Eye (tissue), 1 donor: ENCODE results near the gene MMEL1.
"Not testable (repeated sequence)": the region's sequence is repeated elsewhere in the genome, so short reads cannot be mapped to it uniquely, and the experiment has no call there.

Experiments
- DNase-seq: peaks from one replicate; pipeline ENCODE4 v3.0.0-alpha.2; 2015

Gene MMEL1

GRCh38 chr1:2568187-2568816 lies 64.5 kb downstream of the MMEL1 start:
- not testable (repeated sequence) for DNase-seq

GRCh38 chr1:2567083-2567679 lies 65.6 kb downstream of the MMEL1 start:
- DNase-seq: no peak

GRCh38 chr1:2566101-2567045 lies 66.4 kb downstream of the MMEL1 start:
- no peak for DNase-seq

- DNase-seq: peak; percentile 36
Observed at GRCh38 chr1:2564815-2565374, 67.9 kb downstream of the MMEL1 start.

GRCh38 chr1:2564006-2564814 lies 68.6 kb downstream of the MMEL1 start:
- DNase-seq: no peak

- DNase-seq: peak; percentile 25
Observed at GRCh38 chr1:2563205-2563604, 69.6 kb downstream of the MMEL1 start.

GRCh38 chr1:2561898-2562895 lies 70.6 kb downstream of the MMEL1 start:
- no peak for DNase-seq

- no peak for DNase-seq
Observed at GRCh38 chr1:2561446-2561845, 71.4 kb downstream of the MMEL1 start.

- DNase-seq: no peak
Observed at GRCh38 chr1:2560299-2561073, 72.3 kb downstream of the MMEL1 start.

- no peak for DNase-seq
Observed at GRCh38 chr1:2559509-2560298, 73.1 kb downstream of the MMEL1 start.

GRCh38 chr1:2558861-2559260 lies 74.0 kb downstream of the MMEL1 start:
- DNase-seq: no peak

GRCh38 chr1:2558420-2558819 lies 74.4 kb downstream of the MMEL1 start:
- DNase-seq: no peak

GRCh38 chr1:2557482-2558400 lies 75.1 kb downstream of the MMEL1 start:
- DNase-seq: no peak

- DNase-seq: no peak
Observed at GRCh38 chr1:2556678-2557481, 75.9 kb downstream of the MMEL1 start.

- peak; percentile 73 for DNase-seq
Observed at GRCh38 chr1:2556277-2556677, 76.5 kb downstream of the MMEL1 start, which contains the start of gene TNFRSF14. TSS of gene TNFRSF14 (plus strand) at chr1:2556371. CDS start at chr1:2556665, 294 bp downstream.

- peak; percentile 61 for DNase-seq
Observed at GRCh38 chr1:2555634-2556276, 77.1 kb downstream of the MMEL1 start.
